Measurements from ENCODE around the gene GGCT.

DNA sequence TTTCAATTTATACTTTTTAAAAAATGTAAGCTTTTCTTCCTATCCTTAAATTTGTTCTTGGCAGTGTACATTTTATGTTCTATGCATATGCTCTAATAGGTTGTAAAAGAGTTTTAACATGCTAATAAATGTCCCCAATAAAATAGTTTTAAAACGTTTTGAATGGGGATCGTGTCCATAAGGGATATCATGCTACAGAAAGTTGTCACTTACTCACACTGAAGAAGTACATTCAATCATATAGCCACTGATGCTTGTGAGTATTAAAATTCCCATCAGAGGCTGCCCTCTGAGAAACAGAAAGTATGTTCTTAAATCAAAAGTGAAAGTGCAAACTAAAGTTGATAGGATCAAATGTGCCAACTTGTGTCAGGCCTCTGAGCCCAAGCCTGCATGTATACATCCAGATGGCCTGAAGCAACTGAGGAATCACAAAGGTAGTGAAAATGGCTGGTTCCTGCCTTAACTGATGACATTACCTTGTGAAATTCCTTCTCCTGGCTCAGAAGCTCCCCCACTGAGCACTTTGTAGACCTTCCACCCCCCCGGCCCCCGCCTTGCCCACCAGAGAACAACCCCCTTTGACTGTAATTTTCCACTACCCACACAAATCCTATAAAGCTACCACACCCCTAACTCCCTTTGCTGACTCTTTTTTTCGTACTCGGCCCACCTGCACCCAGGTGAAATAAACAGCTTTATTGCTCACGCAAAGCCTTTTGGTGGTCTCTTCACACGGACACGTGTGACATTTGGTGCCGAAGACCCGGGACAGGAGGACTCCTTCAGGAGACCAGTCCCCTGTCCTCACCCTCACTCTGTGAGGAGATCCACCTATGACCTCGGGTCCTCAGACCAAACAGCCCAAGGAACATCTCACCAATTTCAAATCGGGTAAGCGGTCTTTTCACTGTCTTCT, 25.2 kb downstream of the GGCT start:
- no peak for TF ChIP-seq EP300 (IDR thresholded peaks at IDR 0.05)
- TF ChIP-seq, protein P1, sequence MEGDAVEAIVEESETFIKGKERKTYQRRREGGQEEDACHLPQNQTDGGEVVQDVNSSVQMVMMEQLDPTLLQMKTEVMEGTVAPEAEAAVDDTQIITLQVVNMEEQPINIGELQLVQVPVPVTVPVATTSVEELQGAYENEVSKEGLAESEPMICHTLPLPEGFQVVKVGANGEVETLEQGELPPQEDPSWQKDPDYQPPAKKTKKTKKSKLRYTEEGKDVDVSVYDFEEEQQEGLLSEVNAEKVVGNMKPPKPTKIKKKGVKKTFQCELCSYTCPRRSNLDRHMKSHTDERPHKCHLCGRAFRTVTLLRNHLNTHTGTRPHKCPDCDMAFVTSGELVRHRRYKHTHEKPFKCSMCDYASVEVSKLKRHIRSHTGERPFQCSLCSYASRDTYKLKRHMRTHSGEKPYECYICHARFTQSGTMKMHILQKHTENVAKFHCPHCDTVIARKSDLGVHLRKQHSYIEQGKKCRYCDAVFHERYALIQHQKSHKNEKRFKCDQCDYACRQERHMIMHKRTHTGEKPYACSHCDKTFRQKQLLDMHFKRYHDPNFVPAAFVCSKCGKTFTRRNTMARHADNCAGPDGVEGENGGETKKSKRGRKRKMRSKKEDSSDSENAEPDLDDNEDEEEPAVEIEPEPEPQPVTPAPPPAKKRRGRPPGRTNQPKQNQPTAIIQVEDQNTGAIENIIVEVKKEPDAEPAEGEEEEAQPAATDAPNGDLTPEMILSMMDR (IDR thresholded peaks at IDR 0.05) = no peak
- TF ChIP-seq POLR2A (IDR thresholded peaks at IDR 0.05) = no peak
